Activated T-cell treated with anti-CD3 and anti-CD28 coated beads, Interleukin-2, amount 50 U/mL, for 24 hours (primary cell): ENCODE data around the gene CALML3.
"Not testable (repeated sequence)": the region's sequence is repeated elsewhere in the genome, so short reads cannot be mapped to it uniquely, and the experiment has no call there.

Source experiments
- DNase-seq: peaks from one replicate; pipeline ENCODE4 v3.0.0-alpha.2; 2020
- H3K27ac Mint-ChIP-seq: 2 replicates; pipeline ENCODE4 v1.8.0; 2020; ENCODE audit warnings: mild to moderate bottlenecking, mixed read lengths
- H3K27me3 Mint-ChIP-seq: 2 replicates; pipeline ENCODE4 v1.8.0; 2020; ENCODE audit warnings: mixed read lengths
- H3K36me3 Mint-ChIP-seq: 2 replicates; pipeline ENCODE4 v1.8.0; 2020; ENCODE audit warnings: low read depth, mixed read lengths
- H3K4me1 Mint-ChIP-seq: 2 replicates; pipeline ENCODE4 v1.8.0; 2020; ENCODE audit warnings: low read depth, mixed read lengths
- H3K4me3 Mint-ChIP-seq: 2 replicates; pipeline ENCODE4 v1.8.0; 2020; ENCODE audit warnings: mild to moderate bottlenecking, moderate library complexity, mixed read lengths
- H3K9me3 Mint-ChIP-seq: 2 replicates; pipeline ENCODE4 v1.8.0; 2020; ENCODE audit warnings: mixed read lengths

CALML3 gene

DNA sequence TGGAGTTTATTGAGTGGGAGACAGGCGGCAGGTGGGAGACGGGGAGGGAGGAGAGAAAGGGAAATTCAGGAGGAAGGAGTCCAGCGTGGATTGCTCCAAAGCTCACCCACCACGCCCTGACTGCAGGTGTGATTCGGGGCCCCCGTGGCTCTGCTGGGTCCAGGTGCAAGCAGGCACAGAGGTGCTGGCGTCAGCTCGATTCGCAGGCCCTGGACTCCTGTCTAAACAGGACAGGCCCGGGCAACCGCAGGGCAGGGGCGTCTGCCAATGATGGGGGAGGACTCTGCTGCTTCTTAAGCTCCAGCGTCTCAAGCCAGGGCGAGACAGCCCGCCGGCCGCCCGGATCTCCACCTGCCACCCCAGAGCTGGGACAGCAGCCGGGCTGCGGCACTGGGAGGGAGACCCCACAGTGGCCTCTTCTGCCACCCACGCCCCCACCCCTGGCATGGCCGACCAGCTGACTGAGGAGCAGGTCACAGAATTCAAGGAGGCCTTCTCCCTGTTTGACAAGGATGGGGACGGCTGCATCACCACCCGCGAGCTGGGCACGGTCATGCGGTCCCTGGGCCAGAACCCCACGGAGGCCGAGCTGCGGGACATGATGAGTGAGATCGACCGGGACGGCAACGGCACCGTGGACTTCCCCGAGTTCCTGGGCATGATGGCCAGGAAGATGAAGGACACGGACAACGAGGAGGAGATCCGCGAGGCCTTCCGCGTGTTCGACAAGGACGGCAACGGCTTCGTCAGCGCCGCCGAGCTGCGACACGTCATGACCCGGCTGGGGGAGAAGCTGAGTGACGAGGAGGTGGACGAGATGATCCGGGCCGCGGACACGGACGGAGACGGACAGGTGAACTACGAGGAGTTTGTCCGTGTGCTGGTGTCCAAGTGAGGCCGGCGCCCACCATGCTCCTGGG lies at the start of gene CALML3:
Gene CALML3, plus strand, starts transcription at position 321 of the 920 bp plus-strand sequence. Its CDS starts 125 bp downstream, at position 446.
- Mint-ChIP-seq H3K36me3 (no peaks in the 10 kb centered on the region), H3K27me3 (peaks cover 2% of the 10 kb centered on the region), H3K4me3 (no peak within 1 kb of the TSS), H3K9me3 (no peaks in the 10 kb centered on the region), H3K27ac (no peak within 1 kb of the TSS), H3K4me1 (no peaks in the 10 kb centered on the region)
- DNase-seq: peak; percentile 15

DNA sequence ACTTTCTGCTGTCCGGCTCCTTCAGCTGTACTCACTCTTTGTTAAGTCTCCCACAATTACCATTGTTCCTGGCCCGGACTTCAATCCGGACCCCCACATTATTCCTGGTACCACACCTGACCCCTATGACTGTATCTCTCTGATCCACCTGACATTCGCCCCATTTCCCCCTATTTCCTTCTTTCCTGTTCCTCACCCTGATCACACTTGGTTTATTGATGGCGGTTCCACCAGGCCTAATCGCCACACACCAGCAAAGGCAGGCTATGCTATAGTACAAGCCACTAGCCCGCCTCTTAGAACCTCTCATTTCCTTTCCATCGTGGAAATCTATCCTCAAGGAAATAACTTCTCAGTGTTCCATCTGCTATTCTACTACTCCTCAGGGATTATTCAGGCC lies 49.7 kb upstream of the CALML3 start:
- not testable (repeated sequence) for H3K9me3 Mint-ChIP-seq, H3K27me3 Mint-ChIP-seq, H3K4me1 Mint-ChIP-seq, H3K36me3 Mint-ChIP-seq, H3K27ac Mint-ChIP-seq, DNase-seq, H3K4me3 Mint-ChIP-seq

DNA sequence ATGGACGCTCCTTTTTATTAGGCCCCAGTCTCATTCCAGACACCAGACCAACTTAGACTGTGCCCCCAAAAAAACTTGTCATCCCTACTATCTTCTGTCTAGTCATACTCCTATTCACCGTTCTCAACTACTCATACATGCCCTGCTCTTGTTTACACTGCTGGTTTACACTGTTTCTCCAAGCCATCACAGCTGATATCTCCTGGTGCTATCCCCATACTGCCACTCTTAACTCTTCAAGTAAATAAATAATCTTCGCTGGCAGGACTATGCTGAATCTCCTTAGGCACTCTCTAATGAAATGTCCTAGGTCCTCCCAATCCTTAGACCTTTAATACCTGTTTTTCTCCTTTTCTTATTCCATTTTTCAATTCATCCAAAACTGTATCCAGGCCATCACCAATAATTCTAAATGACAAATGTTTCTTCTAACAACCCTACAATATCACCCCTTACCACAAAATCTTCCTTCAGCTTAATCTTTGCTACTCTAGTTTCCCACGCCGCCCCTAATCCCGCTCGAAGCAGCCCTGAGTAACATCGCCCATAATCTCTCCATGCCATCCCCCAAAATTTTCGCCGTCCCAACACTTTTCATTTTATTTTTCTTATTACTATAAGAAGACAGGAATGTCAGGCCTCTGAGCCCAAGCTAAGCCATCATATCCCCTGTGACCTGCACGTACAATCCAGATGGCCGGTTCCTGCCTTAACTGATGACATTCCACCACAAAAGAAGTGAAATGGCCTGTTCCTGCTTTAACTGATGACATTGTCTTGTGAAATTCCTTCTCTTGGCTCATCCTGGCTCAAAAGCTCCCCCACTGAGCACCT lies 48.6 kb upstream of the CALML3 start:
- not testable (repeated sequence) for H3K27ac Mint-ChIP-seq, H3K36me3 Mint-ChIP-seq, H3K4me1 Mint-ChIP-seq, H3K9me3 Mint-ChIP-seq, DNase-seq, H3K4me3 Mint-ChIP-seq, H3K27me3 Mint-ChIP-seq

DNA sequence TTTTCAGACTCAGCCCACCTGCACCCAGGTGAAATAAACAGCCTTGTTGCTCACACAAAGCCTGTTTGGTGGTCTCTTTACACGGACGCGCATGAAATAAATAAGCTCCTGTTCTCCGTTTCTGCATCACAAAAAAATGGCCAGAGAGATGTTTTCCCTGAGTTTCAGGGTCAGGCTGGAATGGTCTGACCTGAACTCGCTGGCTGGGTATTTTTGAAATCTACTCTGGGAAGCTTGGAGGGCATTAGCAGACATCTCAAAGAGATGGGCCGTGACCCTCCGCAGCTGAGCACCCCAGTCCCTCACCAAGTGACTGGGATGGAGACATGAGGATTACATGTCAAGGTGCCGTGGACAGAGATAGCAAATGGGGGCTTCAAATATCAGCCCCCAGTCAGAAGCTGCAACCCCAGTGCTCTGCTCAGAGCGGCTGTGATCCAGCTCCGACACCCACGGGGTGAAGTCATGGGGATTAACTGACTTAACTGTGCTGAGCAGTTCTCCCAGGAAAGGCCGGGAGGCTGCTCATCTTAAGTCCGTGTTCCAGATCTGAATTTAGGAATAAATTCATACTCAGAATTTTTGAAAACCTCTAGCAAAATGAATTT lies 47.7 kb upstream of the CALML3 start:
- H3K27ac Mint-ChIP-seq: no peak overlapping the region
- H3K4me1 Mint-ChIP-seq: peaks cover 3% of the 10 kb centered on the region
- no peaks in the 10 kb centered on the region for H3K36me3 Mint-ChIP-seq
- H3K27me3 Mint-ChIP-seq: peaks cover 4% of the 10 kb centered on the region
- no peaks in the 10 kb centered on the region for H3K9me3 Mint-ChIP-seq
- no peak for DNase-seq
- no peak overlapping the region for H3K4me3 Mint-ChIP-seq

DNA sequence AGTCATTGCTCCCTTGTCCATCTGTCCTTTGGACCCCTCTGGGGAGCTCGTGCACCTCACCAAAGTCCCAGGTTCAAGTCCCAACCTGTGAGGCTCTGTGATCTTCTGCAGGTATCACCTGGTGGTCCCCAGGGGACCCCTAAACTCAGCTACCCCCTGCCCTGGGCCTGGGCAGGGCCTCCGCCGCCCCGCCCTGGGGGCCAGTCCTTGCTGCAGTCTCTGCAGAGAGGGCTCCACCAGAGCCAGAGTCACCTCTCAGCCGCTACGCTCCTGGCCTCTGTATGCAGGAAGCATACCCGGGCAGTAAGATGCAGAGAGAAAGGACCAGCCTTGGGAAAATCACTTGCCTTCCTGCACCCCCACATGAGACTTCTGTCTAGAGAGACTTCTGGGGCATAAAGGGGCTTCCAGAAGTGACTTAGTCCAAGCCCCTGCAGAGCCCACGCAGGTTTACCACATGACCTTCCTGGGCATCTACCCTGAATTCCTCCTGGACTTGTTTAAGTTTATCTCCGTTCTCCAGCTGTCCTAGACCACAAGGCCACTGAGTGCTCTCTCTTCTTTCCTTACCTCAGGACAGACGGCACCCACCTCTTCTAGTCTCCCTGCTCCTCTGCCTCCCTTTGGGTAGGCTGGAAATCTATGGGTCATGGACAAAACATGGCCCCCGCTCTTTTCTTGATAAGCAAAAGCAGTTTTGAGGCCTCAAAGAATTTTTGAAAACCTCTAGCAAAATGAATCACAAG lies 46.6 kb upstream of the CALML3 start:
- Mint-ChIP-seq H3K27me3 (peaks cover 7% of the 10 kb centered on the region), H3K36me3 (no peaks in the 10 kb centered on the region), H3K9me3 (no peaks in the 10 kb centered on the region), H3K27ac (no peak overlapping the region), H3K4me3 (no peak overlapping the region), H3K4me1 (peaks cover 3% of the 10 kb centered on the region)
- no peak for DNase-seq

DNA sequence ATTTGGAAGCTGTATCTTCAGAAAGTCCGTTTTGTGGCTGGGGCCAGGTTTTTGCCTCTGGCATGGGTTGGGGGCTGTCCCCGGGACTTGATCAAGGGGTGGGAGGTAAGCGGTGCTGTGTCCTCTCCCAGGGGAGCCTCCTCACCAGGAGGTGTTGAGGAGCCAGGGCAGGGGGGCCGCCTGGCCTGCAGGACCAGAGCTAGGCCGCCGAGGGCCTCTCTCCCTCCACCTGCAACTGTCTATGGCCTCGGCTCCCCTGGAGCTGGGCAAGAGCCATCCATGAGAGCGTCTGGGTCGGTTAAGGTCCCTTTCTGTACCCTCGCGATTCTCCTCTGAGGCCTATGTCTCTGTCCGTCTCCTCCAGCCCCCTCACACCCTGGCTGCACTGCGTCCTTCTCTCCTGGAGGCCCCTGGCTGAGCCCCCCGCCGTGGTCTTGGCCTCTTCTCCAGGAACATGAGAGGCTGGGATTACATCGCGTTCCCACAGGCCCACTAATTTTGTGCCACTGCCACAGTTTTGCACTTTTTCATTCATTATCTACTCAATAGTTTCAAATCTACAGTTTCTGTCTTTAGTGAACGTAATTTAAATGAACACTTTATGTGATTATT lies 46.0 kb upstream of the CALML3 start:
- no peaks in the 10 kb centered on the region for H3K36me3 Mint-ChIP-seq
- H3K4me1 Mint-ChIP-seq: peaks cover 3% of the 10 kb centered on the region
- peaks cover 7% of the 10 kb centered on the region for H3K27me3 Mint-ChIP-seq
- H3K9me3 Mint-ChIP-seq: no peaks in the 10 kb centered on the region
- H3K4me3 Mint-ChIP-seq: no peak overlapping the region
- no peak for DNase-seq
- no peak overlapping the region for H3K27ac Mint-ChIP-seq

DNA sequence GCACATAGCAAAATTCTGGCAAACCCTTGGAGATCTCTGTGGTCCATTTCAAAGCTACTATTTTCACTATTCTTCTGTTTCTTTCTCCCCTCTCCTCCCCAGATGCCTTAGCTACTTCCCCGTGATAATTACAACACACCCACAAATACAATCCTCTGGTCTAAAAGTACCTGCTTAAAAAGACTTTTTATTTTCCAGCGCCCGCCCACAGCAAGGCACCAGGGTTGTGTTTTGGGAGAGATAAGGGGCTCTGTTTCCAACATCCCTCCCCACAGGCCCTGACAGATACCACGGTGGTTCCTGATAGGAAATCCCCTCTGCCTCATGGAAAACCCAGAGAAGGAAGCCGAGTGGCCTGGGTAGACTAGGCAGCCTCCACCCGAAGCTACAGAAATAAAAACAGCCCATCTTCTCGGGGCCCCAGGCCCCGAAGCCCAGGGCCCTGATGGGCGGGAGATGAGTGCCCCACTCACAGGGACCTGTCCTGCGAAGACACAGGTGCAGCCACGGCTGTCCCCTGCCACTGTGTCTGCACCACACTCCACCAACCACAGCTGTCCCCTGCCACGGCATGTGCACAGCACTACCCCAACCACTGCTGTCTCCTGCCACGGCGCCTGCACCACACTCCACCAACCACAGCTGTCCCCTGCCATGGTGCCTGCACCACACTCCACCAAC lies 45.1 kb upstream of the CALML3 start:
- Mint-ChIP-seq H3K27me3 (peaks cover 7% of the 10 kb centered on the region), H3K27ac (no peak overlapping the region), H3K36me3 (no peaks in the 10 kb centered on the region), H3K4me1 (peaks cover 3% of the 10 kb centered on the region), H3K9me3 (no peaks in the 10 kb centered on the region), H3K4me3 (no peak overlapping the region)
- no peak for DNase-seq

DNA sequence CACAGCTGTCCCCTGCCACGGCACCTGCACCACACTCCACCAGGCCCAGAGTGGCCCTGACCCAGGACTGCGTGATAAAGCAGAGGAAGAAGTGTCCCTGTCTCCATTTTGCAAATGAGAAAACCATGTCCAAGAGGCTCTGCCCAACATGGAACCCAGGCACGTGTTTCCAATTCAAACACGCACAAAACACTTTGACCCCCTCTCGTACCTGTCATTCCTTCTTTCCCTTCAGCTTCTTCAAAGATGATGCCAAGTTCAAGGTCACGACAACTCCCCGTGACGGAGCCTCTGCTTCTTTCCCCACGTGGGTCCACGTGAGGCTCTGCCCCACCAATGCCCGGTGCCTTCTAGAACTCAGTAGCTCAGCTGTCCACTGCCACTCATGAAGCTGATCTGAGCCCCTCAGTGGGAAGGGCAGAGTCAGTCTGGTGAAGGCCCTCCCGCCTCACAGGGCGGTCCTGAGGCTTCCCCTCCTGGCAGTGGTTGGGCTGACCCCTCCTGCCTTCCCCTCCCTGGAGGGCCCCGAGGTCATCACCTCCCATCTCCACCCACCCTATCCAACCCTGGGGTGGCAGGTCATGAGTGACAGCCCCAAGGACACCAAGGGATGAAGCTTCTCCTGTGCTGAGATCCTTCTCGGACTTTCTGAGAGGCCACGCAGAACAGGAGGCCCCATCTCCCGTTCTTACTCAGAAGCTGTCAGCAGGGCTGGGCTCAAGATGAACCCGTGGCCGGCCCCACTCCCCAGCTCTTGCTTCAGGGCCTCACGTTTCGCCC lies 44.4 kb upstream of the CALML3 start:
- H3K27me3 Mint-ChIP-seq: peaks cover 7% of the 10 kb centered on the region
- H3K4me1 Mint-ChIP-seq: peaks cover 3% of the 10 kb centered on the region
- H3K27ac Mint-ChIP-seq: no peak overlapping the region
- no peaks in the 10 kb centered on the region for H3K36me3 Mint-ChIP-seq
- no peak overlapping the region for H3K4me3 Mint-ChIP-seq
- no peak for DNase-seq
- no peaks in the 10 kb centered on the region for H3K9me3 Mint-ChIP-seq

DNA sequence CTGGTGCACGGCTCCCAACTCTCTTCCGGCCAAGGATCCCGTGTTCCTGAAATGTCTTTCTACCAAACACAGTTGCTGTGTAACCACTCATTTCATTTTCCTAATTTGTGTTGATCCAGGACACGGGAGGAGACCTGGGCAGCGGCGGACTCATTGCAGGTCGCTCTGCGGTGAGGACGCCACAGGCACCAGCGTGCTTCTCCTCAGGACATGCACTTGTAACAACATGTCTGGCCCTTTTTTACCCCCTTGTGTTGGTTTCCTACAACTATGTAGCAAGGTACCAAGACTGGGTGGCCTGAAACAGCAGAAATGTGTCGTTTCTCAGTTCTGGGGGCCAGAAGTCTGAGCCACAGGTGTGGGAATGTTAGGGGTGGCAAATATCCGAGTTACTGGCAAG lies 43.6 kb upstream of the CALML3 start:
- H3K9me3 Mint-ChIP-seq: no peaks in the 10 kb centered on the region
- no peak overlapping the region for H3K27ac Mint-ChIP-seq
- peaks cover 3% of the 10 kb centered on the region for H3K4me1 Mint-ChIP-seq

DNA sequence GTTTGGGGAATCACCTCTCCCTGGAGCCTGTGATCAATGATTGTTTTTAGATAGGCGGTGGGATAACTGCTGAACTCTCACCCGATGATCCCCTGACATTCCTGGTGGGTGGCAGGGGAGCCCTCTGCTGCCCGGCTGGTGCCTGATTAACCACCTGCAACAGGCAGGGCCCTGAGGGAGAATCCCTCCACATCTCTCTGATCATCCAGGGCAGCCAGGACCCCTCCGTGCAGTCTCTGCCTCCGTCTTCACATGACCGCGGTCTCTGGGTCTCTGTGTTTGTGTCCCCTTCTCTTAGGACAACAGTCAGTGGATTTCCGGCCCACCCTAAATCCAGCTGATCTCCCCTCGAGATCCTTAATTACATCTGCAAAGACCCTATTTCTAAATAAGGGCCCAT lies 42.7 kb upstream of the CALML3 start:
- Mint-ChIP-seq H3K36me3 (no peaks in the 10 kb centered on the region), H3K27ac (no peak overlapping the region), H3K9me3 (no peaks in the 10 kb centered on the region), H3K4me3 (no peak overlapping the region), H3K4me1 (peaks cover 3% of the 10 kb centered on the region), H3K27me3 (peaks cover 7% of the 10 kb centered on the region)
- no peak for DNase-seq

More for the DNA sequence above, 43.6 kb upstream of the CALML3 start:
- no peak for DNase-seq
- no peak overlapping the region for H3K4me3 Mint-ChIP-seq
- H3K27me3 Mint-ChIP-seq: peaks cover 7% of the 10 kb centered on the region
- no peaks in the 10 kb centered on the region for H3K36me3 Mint-ChIP-seq

DNA sequence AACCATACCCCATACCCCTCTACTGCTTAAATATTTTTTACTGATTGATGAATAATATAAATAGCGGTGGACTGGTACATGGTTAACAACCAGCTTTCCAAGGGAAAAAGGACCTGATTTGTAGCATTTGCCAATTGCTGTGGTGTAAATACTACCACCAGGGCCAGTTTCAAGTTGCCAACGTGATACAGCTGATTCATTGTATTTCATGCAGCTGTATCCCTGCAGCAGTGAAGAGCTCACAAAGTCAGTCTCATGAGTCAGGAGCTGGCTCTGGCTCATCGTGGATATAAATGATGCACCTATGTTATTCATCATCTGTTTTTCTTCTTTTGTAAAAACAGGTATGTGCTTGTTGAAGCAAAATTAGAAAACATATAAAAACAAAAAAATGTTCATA lies 40.6 kb upstream of the CALML3 start:
- no peak overlapping the region for H3K4me3 Mint-ChIP-seq
- H3K36me3 Mint-ChIP-seq: no peaks in the 10 kb centered on the region
- DNase-seq: no peak
- H3K27me3 Mint-ChIP-seq: peaks cover 7% of the 10 kb centered on the region
- peaks cover 3% of the 10 kb centered on the region for H3K4me1 Mint-ChIP-seq
- no peaks in the 10 kb centered on the region for H3K9me3 Mint-ChIP-seq
- H3K27ac Mint-ChIP-seq: no peak overlapping the region

DNA sequence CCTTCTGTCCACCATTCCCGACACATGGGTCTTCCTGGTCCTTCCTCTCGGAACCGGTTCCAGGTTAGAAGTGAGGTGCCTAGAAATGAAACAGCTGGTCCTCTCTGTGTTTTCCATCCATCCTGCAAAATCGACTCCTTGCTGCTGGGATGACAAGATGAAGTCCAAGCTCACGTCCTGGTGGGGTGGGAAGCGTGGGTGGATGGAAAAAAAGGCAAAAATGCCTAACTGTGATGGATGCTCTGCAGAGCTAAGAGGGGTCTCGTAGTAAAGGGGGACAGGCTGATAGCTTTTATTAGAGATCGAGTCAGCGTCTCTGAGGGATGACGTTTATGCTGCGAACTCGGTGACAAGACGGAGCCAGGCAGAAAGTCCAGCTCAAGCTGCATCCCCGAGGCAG lies 39.5 kb upstream of the CALML3 start:
- DNase-seq: no peak
- Mint-ChIP-seq H3K27me3 (peaks cover 4% of the 10 kb centered on the region), H3K36me3 (no peaks in the 10 kb centered on the region), H3K4me3 (no peak overlapping the region), H3K4me1 (peaks cover 3% of the 10 kb centered on the region), H3K27ac (no peak overlapping the region), H3K9me3 (no peaks in the 10 kb centered on the region)
